HepG2 (cell line): ENCODE results near the gene ZNF142. TPM values are rescaled to one million over a fixed set of nuclear protein-coding genes. Genes with fewer than 3 reads are reported as not detected.

Experiments
- ATAC-seq: fragments of 200-7000 bp; cut with Tn5 transposase; 3 replicates; pipeline ENCODE4 v1.9.1; 2020; ENCODE audit warnings: mild to moderate bottlenecking, moderate library complexity
- BruUV-seq: library from RNA; stranded (reverse); fragments of 400-500 nt; replicated peaks from 2 replicates; lab custom pipeline; 2021; lab: Mats Ljungman, UMichigan
- CTCF ChIA-PET: fragments of 300-600 bp; formaldehyde crosslinking; extraction: SDS; loops from one replicate; lab custom pipeline; 2021; ENCODE audit warnings: low total read pairs, inconsistent platforms, low intra/inter-chr PET ratio; lab: Yijun Ruan, JAX
- POLR2A ChIA-PET: fragments of 350-600 bp; sonication (Branson Sonifier 250); formaldehyde crosslinking; loops from one replicate; lab custom pipeline; 2020; ENCODE audit warnings: antibody characterized with exemption, inconsistent platforms; lab: Yijun Ruan, JAX
- DNase-seq: peaks from one replicate; pipeline ENCODE4 v3.0.0-alpha.2; 2015; ENCODE audit warnings: low spot score
- FAIRE-seq: peaks from 3 replicates; lab custom pipeline; 2011; peaks lifted over from hg19 to GRCh38; lab: Jason Lieb, UNC
- H2AFZ ChIP-seq: one replicate; pipeline ENCODE4 v1.6.1; 2011; ENCODE audit warnings: low read length, inconsistent platforms
- H3K27ac ChIP-seq: fragments of 300-600 bp; 3 replicates; pipeline ENCODE4 v1.8.0; 2011; ENCODE audit warnings: mixed run types, mild to moderate bottlenecking, mixed read lengths, low read length, inconsistent platforms; ENCODE audit not compliant: insufficient read depth; ENCODE audit errors: extremely low read length
- H3K27me3 ChIP-seq, 2 experiments: fragments of 200-600 bp in 1 of 2; 2 replicates in 1 of 2; 3 replicates in 1 of 2; pipeline versions ENCODE4 v1.6.0 to v1.8.0; 2011; ENCODE audit warnings: low read length in 2 of 2, mild to moderate bottlenecking in 2 of 2, moderate library complexity in 2 of 2, inconsistent platforms in 1 of 2; ENCODE audit not compliant: insufficient read depth in 2 of 2, control insufficient read depth in 1 of 2
- H3K36me3 ChIP-seq, 2 experiments: fragments of 200-600 bp in 1 of 2; replicated peaks in 1 of 2; 2 replicates in 1 of 2; 3 replicates in 1 of 2; pipeline versions ENCODE4 v1.5.1 to v1.8.0; 2011; ENCODE audit warnings: low read length in 2 of 2, inconsistent platforms in 1 of 2; ENCODE audit not compliant: insufficient read depth in 2 of 2, control insufficient read depth in 1 of 2
- H3K4me1 ChIP-seq: 2 replicates; pipeline ENCODE4 v1.5.1; 2012; ENCODE audit warnings: low read length, inconsistent platforms; ENCODE audit not compliant: insufficient read depth
- H3K4me2 ChIP-seq: 2 replicates; pipeline ENCODE4 v1.6.0; 2011; ENCODE audit warnings: low read depth, low read length, inconsistent platforms
- H3K4me3 ChIP-seq, 3 experiments: fragments of 200-600 bp in 1 of 3; sonication (generic), shearing (Covaris generic) in 1 of 3; replicated peaks in 1 of 3; 2 replicates each; pipeline ENCODE4 v1.5.1; 2011 to 2016; ENCODE audit warnings: low read length in 3 of 3, inconsistent platforms in 2 of 3, low read depth in 2 of 3, mild to moderate bottlenecking in 2 of 3, control low read depth in 1 of 3, mixed read lengths in 1 of 3; ENCODE audit not compliant: insufficient read depth in 1 of 3
- H3K79me2 ChIP-seq: one replicate; pipeline ENCODE4 v1.6.1; 2011; ENCODE audit warnings: low read length, inconsistent platforms; ENCODE audit not compliant: insufficient read depth
- H3K9ac ChIP-seq: 2 replicates; pipeline ENCODE4 v1.6.0; 2011; ENCODE audit warnings: mild to moderate bottlenecking, low read depth, low read length, inconsistent platforms; ENCODE audit not compliant: insufficient read depth
- H3K9me3 ChIP-seq: 2 replicates; pipeline ENCODE4 v1.5.1; 2012; ENCODE audit warnings: mild to moderate bottlenecking, low read length
- H4K20me1 ChIP-seq: 2 replicates; pipeline ENCODE4 v1.6.0; 2011; ENCODE audit warnings: inconsistent platforms, mild to moderate bottlenecking, low read length, moderate library complexity; ENCODE audit not compliant: insufficient read depth
- ASH2L ChIP-seq: fragments of 300-600, 200-600 bp; sonication (generic); IDR thresholded peaks from 2 replicates; pipeline ENCODE4 v1.7.0; 2017; ENCODE audit warnings: low read depth, mild to moderate bottlenecking, moderate library complexity, mixed read lengths, low read length; ENCODE audit not compliant: insufficient read length
- EEA1 ChIP-seq: sonication (generic); formaldehyde crosslinking; IDR thresholded peaks from 2 replicates; pipeline ENCODE4 v1.5.1; 2020; ENCODE audit warnings: mild to moderate bottlenecking, missing genetic modification reagents, borderline replicate concordance
- GATAD2A ChIP-seq: IDR thresholded peaks from 2 replicates; pipeline ENCODE4 v1.6.1; 2016
- GFI1 ChIP-seq: sonication (generic); formaldehyde crosslinking; IDR thresholded peaks from 2 replicates; pipeline ENCODE4 v1.5.0; 2020; ENCODE audit warnings: missing genetic modification reagents, mild to moderate bottlenecking, borderline replicate concordance
- KDM5A ChIP-seq: fragments of 200-600 bp; sonication (generic); IDR thresholded peaks from 2 replicates; pipeline ENCODE4 v1.7.0; 2018; ENCODE audit warnings: antibody characterized with exemption, mild to moderate bottlenecking, low read length, borderline replicate concordance
- MED8 ChIP-seq: sonication (generic); formaldehyde crosslinking; IDR thresholded peaks from 2 replicates; pipeline ENCODE4 v1.8.1; 2023; ENCODE audit warnings: mild to moderate bottlenecking, missing genetic modification reagents; ENCODE audit not compliant: insufficient replicate concordance
- NKX3-1 ChIP-seq: sonication (generic); formaldehyde crosslinking; IDR thresholded peaks from 2 replicates; pipeline ENCODE4 v1.5.0; 2020; ENCODE audit warnings: missing genetic modification reagents
- SNAI1 ChIP-seq: sonication (generic); formaldehyde crosslinking; IDR thresholded peaks from 2 replicates; pipeline ENCODE4 v1.5.0; 2020; ENCODE audit warnings: mild to moderate bottlenecking, missing genetic modification reagents, borderline replicate concordance
- ZBTB38 ChIP-seq: sonication (generic); formaldehyde crosslinking; IDR thresholded peaks from 2 replicates; pipeline ENCODE4 v1.5.1; 2020; ENCODE audit warnings: mild to moderate bottlenecking, missing genetic modification reagents
- ZMAT3 ChIP-seq: sonication (generic); formaldehyde crosslinking; conservative IDR thresholded peaks from 2 replicates; pipeline ENCODE4 v1.7.0; 2021; ENCODE audit warnings: missing genetic modification reagents
- ZNF235 ChIP-seq: sonication (generic); formaldehyde crosslinking; IDR thresholded peaks from 2 replicates; pipeline ENCODE4 v1.8.1; 2023; ENCODE audit warnings: mild to moderate bottlenecking, missing genetic modification reagents, borderline replicate concordance
- ZNF274 ChIP-seq: sonication (generic); formaldehyde crosslinking; IDR thresholded peaks from 2 replicates; pipeline ENCODE4 v1.5.1; 2020; ENCODE audit warnings: mild to moderate bottlenecking, missing genetic modification reagents
- ZNF296 ChIP-seq: sonication (generic); formaldehyde crosslinking; conservative IDR thresholded peaks from 2 replicates; pipeline ENCODE4 v1.5.0; 2020; ENCODE audit warnings: mild to moderate bottlenecking, missing genetic modification reagents
- ZNF510 ChIP-seq: sonication (generic); formaldehyde crosslinking; IDR thresholded peaks from 2 replicates; pipeline ENCODE4 v1.4.0; 2020; ENCODE audit warnings: low read depth, mild to moderate bottlenecking, missing genetic modification reagents
- ZNF644 ChIP-seq: IDR thresholded peaks from 2 replicates; pipeline ENCODE4 v1.6.1; 2016; ENCODE audit warnings: low read depth
- ZNF691 ChIP-seq: sonication (generic); formaldehyde crosslinking; IDR thresholded peaks from 2 replicates; pipeline ENCODE4 v1.4.0; 2020; ENCODE audit warnings: missing genetic modification reagents, low read depth, mild to moderate bottlenecking, borderline replicate concordance
- ZNF766 ChIP-seq: sonication (generic); formaldehyde crosslinking; IDR thresholded peaks from 2 replicates; pipeline ENCODE4 v1.5.0; 2020; ENCODE audit warnings: missing genetic modification reagents, borderline replicate concordance
- WGBS: methylation state at CpG from one replicate; pipeline ENCODE4 v1.1.6; 2017; ENCODE audit warnings: low lambda C conversion rate; 5-methylcytosine and 5-hydroxymethylcytosine counted together
- in situ Hi-C: cut with HindIII; loops from 2 replicates; pipeline ENCODE4 v1.10.0; 2017; ENCODE audit warnings: low pct_unique_long_range_greater_than_20kb; ENCODE audit not compliant: extremely low pct_ligation_motif_present
- intact Hi-C: fragments of 100-400 bp; cut with micrococcal nuclease; formaldehyde crosslinking; loops from one replicate; pipeline ENCODE4 v1.10.0; 2022; ENCODE audit not compliant: unreplicated experiment
- polyA plus RNA-seq, 8 experiments: library from polyadenylated mRNA; depleted of rRNA in 3 of 8; stranded (reverse) in 7 of 8; unstranded in 1 of 8; fragments of >200 nt; fragmentation: Illumina TruSeq in 4 of 8; extraction: Trizol in 4 of 8; gene quantifications; 2 replicates each; pipeline versions ENCODE4 v1.2.1 to v1.2.3, GENCODE V29; 2011 to 2016; ENCODE audit warnings: low read depth in 4 of 8, missing spikeins in 1 of 8, mixed read lengths in 1 of 8; ENCODE audit not compliant: insufficient read depth in 1 of 8
- total RNA-seq, 5 experiments: library from RNA; depleted of rRNA; stranded (reverse); fragments of >200 nt; fragmentation: Illumina TruSeq; extraction: Trizol; gene quantifications; 2 replicates each; pipeline ENCODE4 v1.2.3, GENCODE V29; 2016; ENCODE audit warnings: low read depth in 1 of 5
- TF ChIP-seq, protein P1 (sequence below): sonication (generic); formaldehyde crosslinking; IDR thresholded peaks from 2 replicates; pipeline ENCODE4 v1.8.0; 2022; ENCODE audit warnings: mild to moderate bottlenecking, missing genetic modification reagents; ENCODE audit not compliant: insufficient replicate concordance
- TF ChIP-seq, protein P2 (sequence below): sonication (generic); formaldehyde crosslinking; IDR thresholded peaks from 2 replicates; pipeline ENCODE4 v1.4.0; 2020; ENCODE audit warnings: mild to moderate bottlenecking, missing genetic modification reagents

ZNF142 gene
- total and polyA plus RNA-seq, 2 of the 13 experiments (the other 11 are each of a cell fraction or from before 2014, with no cell fraction given) = 4.8 to 11.4 TPM

DNA sequence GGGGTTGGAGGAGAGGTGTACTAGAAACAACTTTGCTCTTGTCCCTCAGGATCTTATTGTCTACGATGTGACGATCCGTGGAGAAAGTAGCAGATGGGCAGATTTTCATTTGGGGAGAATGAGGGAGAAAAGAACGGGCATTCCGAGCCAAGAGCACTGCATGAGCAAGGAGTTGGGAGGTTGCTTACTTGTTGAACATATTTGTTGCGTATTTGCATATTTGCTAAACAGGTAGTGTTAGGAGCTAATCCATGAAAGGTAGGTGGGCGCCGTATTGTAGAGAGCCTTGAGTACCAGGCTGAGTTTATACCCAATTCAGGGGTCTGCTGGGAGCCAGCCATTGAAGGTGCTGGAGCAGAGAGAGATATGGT is 550 bp upstream of the ZNF142 start:
- 13% methylated on average over 8 of the region's 8 CpGs for WGBS
- POLR2A ChIA-PET = interaction anchor here (0.6 to 5.8 kb wide), 24 partner anchors 10 to 727 kb away, joined by 3 to 130 read pairs (median 5); partner anchors contain the start of genes AAMP, CNPPD1, CTDSP1 and CYP27A1
- in situ Hi-C loops (no loop called here), intact Hi-C loops (loop anchor here (1.0 to 2.0 kb wide), 4 partner anchors 27 to 146 kb away; partner anchors contain the start of genes CNOT9, CYP27A1 and USP37)
- no peak for DNase-seq
- TF ChIP-seq ZBTB38 (CRISPR knock-in tag) = 0 out of 2 replicates have a peak, but pooled peaks have one; percentile 3
- TF ChIP-seq SNAI1 (CRISPR knock-in tag) = peak; percentile 20; the same call in 1 of the 2 replicates
- TF ChIP-seq GATAD2A (CRISPR knock-in tag) = no peak
- TF ChIP-seq ZNF510 (CRISPR knock-in tag) = 0 out of 2 replicates have a peak, but pooled peaks have one; percentile 4
- TF ChIP-seq MED8 (CRISPR knock-in tag) = peak; percentile 17
- no peak for TF ChIP-seq ZNF691 (CRISPR knock-in tag)
- peak; percentile 24; the same call in 1 of the 2 replicates for TF ChIP-seq ZNF296 (CRISPR knock-in tag)
- no peak for TF ChIP-seq ZNF766
- TF ChIP-seq GFI1 (CRISPR knock-in tag) = peak; percentile 2; the same call in 1 of the 2 replicates
- TF ChIP-seq, protein P1, sequence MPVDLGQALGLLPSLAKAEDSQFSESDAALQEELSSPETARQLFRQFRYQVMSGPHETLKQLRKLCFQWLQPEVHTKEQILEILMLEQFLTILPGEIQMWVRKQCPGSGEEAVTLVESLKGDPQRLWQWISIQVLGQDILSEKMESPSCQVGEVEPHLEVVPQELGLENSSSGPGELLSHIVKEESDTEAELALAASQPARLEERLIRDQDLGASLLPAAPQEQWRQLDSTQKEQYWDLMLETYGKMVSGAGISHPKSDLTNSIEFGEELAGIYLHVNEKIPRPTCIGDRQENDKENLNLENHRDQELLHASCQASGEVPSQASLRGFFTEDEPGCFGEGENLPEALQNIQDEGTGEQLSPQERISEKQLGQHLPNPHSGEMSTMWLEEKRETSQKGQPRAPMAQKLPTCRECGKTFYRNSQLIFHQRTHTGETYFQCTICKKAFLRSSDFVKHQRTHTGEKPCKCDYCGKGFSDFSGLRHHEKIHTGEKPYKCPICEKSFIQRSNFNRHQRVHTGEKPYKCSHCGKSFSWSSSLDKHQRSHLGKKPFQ (CRISPR knock-in tag) = peak; percentile 1
- 0 out of 2 replicates have a peak, but pooled peaks have one; percentile 50 for TF ChIP-seq EEA1 (CRISPR knock-in tag)
- TF ChIP-seq ZNF644 = no peak
- TF ChIP-seq ZNF235 (CRISPR knock-in tag) = 0 out of 2 replicates have a peak, but pooled peaks have one; percentile 12
- no peak for TF ChIP-seq NKX3-1 (CRISPR knock-in tag)
- 0 out of 2 replicates have a peak, but pooled peaks have one; percentile 34 for TF ChIP-seq KDM5A
- no peak for TF ChIP-seq ZMAT3 (CRISPR knock-in tag)
- TF ChIP-seq, protein P2, sequence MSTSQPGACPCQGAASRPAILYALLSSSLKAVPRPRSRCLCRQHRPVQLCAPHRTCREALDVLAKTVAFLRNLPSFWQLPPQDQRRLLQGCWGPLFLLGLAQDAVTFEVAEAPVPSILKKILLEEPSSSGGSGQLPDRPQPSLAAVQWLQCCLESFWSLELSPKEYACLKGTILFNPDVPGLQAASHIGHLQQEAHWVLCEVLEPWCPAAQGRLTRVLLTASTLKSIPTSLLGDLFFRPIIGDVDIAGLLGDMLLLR (CRISPR knock-in tag) = 0 out of 2 replicates have a peak, but pooled peaks have one; percentile 21
- peak; percentile 19 for TF ChIP-seq ASH2L
- no peak; the same call in 1 of the 2 replicates for TF ChIP-seq ZNF274
- FAIRE-seq = no peak
- Histone ChIP-seq H3K27ac (peak overlapping the region; percentile 59), H3K9ac (peak overlapping the region; percentile 73), H3K27me3 (no peaks in the 10 kb centered on the region; a peak in 1 of 5 replicates), H3K36me3 (peaks cover 27 to 61% of the 10 kb centered on the region in 2 experiments), H4K20me1 (no peaks in the 10 kb centered on the region), H3K9me3 (no peaks in the 10 kb centered on the region), H3K79me2 (peaks cover 20% of the 10 kb centered on the region), H3K4me2 (peak overlapping the region; percentile 95), H2AFZ (peak overlapping the region; percentile 45), H3K4me1 (peaks cover 24% of the 10 kb centered on the region), H3K4me3 (peak overlapping the region; percentile 78 to 92 (median 80))
- no peak for ATAC-seq
- TSS peak; percentile 89 for BruUV-seq
- CTCF ChIA-PET = interaction anchor here (1.2 to 3.2 kb wide), 2 partner anchors 27 to 189 kb away, joined by 4 to 41 read pairs; no protein-coding TSS in a partner anchor
